GM04504 (cell line): ENCODE measurements around the gene OR10A7.
"Not testable (repeated sequence)": the region's sequence is repeated elsewhere in the genome, so short reads cannot be mapped to it uniquely, and the experiment has no call there.

ENCODE experiments used
- DNase-seq: peaks from one replicate; pipeline ENCODE4 v3.0.0-alpha.2; 2012; ENCODE audit warnings: low read depth

Gene OR10A7, protein sequence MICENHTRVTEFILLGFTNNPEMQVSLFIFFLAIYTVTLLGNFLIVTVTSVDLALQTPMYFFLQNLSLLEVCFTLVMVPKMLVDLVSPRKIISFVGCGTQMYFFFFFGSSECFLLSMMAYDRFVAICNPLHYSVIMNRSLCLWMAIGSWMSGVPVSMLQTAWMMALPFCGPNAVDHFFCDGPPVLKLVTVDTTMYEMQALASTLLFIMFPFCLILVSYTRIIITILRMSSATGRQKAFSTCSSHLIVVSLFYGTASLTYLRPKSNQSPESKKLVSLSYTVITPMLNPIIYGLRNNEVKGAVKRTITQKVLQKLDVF

DNA sequence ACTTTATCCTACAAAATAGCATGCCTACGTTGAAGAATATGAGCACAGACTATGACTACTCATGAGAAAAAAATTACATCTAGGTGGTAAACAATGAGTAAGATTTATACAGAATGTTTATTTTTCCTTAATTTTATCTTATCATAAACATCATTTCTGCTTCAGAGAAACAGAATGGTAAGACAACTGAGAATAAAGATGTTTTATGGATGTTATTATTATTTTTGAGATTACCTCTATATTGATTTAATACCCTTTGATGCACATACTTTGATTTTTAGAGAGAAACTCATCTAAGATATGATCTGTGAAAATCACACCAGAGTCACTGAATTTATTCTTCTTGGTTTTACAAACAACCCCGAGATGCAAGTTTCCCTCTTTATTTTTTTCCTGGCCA is at the start of gene OR10A7:
Gene OR10A7 (plus strand): TSS at position 301 of the 400 bp plus-strand sequence. CDS start 0 bp downstream, at position 301.
- DNase-seq, result no peak

DNA sequence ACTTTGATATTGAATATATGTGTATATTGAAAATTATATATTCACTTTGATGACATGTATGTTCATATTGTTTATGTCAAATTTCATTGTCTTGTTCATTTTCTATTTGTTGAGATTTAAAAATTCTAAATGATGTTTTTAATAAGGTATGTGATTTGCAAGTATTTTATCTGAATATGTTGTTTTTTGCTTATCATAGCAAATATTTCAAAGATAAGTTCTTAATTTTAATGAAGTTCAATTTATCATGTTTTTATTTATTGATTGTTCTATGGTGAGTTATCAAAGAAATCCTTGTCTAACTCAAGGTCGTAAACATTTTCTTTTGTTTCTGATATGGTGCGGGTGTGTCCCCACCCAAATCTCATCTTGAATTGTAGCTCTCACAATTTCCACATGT is 49.4 kb upstream of the OR10A7 start:
- DNase-seq, result no peak

DNA sequence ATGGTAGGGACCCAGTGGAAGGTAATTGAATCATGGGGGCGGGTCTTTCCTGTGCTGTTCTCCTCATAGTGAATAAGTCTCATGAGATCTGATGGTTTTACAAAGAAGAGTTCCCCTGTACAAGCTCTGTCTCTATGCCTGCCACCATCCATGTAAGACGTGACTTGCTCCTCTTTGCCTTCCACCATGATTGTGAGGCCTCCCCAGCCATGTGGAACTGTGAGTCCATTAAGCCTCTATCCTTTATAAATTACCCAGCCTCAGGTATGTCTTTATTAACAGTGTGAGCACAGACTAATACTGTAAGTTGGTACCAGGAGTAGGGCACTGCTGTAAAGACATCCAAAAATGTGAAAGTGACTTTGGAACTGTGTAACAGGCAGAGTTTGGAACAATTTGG is 49.0 kb upstream of the OR10A7 start:
- DNase-seq, result not testable (repeated sequence)

DNA sequence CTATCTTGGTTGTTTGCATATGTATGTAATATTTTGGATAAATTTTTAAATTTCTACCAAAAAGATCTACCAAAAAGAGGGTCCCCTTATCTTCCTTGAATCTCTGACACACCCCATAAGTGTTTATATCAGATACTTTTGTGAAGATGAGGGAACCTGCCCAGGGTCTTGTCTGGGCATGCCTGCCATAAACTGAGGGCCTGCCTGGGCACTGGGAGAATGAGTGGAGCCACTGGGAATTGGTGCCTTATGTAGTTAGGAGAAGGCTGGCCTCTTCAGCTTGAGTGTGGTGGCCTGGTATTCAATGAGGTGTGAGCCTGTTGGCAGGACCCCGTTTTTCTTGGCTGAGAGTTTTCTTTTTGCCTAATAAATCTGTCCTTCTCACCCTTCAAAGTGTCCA is 48.1 kb upstream of the OR10A7 start:
- DNase-seq, result no peak

DNA sequence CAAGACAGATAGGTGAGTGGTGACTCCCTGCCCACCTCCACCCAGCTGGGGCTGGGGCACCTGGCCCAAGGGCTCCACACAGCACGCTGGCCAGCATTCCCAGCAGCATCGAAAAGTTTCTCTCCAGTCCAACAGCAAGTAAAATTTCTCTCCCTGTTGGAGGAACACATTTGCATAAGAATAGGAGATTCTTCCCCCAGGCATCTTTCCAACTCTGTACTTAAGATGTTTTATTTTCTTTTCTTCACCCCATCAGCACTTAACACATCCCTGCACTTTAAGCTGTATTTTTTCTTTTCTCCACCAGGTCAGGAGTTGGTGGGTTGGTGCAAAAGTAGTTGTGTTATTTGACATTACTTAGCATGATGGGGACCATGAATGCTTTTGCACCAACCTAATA is 47.4 kb upstream of the OR10A7 start:
- no peak for DNase-seq

DNA sequence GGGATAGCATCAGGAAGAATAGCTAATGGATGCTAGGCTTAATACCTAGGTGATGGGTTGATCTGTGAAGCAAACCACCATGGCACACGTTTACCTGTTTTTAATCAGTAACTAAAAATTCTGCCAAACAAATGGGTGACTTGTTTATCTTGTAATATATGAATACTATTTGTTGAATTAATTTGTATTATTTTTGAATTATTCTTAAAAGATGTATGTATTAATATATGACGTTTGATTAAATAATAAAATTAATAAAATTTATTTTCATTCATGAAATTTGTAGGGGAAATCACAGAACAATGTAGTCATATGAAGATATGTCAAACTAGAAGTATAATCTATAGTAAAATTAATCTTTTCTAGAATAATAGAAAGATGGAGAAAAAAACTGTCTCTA is 32.3 kb upstream of the OR10A7 start:
- no peak for DNase-seq

DNA sequence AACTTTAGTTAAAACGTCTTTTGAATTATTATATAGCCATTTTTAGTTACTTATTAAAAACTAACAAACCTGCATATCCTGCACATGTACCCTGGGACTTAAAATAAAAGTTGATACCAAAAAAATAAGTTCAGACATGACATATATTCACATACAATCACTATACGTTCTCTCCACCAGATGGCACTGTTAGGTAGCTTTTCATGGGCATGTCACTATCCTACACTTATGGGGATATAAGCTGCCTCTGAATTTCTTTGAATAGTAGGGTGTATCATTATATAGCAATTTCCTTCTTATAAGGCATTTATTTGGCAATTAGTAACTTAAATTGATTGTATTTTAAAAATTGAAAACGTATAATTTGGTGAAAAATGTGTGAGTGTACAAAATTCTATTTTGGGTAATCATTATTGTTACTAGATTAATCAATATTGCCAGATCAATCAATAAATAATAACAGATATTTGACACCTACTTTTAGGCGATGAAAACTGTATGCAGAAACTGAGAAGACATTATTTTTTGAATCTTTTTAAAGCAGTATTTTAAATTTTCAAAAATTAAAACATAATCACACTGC is 31.8 kb upstream of the OR10A7 start:
- peak; percentile 43 for DNase-seq

DNA sequence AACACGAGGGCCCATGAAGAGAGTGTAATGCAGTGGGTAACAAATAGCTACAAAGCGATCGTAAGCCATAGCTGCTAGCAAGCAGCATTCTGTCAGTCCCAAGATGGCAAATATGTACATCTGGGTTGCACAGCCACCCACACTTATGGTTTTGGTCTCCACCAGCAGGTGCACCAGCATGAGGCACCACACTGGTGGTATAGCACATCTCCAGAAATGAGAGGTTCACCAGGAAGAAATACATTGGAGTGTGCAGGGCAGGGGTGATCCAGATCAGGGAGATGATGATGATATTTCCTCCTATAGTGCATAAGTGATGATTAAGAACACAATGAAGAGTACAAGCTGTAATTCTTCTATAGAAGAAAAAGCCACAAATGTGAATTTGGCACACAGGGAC is 26.4 kb upstream of the OR10A7 start:
- no peak for DNase-seq

DNA sequence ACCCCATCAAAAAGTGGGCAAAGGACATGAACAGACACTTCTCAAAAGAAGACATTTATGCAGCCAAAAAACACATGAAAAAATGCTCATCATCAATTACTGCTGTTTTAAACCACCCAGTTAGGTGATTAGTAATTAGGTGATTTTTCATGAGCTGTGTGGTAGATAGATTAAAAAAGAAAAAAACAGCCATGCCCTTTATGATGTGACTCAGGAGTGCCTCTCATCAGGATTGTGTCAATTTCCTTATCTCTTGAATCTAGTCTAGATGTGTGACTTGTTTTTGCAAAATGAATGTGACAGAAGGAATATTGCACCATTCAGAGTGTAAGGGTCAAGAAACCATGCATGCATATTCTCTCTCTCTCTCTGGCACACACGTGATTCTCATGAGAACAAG is 5.7 kb downstream of the OR10A7 start:
- DNase-seq, result no peak

DNA sequence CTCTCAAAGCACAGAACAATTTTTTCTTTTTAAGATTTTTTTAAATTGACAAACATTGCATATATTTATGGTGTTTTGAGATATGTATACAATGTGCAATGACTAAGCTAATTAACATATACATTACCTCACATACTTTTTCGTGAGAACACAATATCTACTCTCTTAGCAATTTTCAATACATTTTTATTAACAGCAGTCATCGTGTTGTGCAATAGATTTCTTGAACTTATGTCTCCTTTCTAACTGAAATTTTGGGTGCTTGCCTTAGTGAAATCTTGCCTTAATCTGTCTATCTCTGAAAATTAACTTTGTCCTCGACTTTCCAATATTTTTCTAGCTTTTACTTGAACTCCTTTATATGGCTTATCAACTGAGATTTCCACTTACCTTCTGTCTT is 6.8 kb downstream of the OR10A7 start:
- DNase-seq, result no peak

DNA sequence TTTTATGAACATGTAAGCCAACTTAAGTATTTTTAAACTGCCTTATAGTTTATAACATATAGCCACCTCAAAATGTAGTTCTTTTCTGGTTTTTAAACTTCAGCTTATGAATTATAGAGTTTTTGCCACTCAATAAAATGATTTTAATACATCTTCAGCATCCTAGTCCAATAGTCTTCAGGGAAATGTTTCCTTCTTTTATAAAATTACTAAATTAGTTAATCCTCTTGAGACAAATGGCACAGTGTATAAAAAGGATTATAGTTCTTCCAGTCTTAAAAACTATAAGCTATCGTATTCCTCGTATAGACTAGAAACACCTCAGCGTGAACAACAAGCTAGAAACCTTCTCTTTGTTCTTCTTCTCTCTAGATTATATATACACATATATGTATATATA is 23.5 kb downstream of the OR10A7 start, which contains the start of gene OR6C74:
Gene OR6C74 (plus strand): TSS at position 301 of the 400 bp plus-strand sequence. CDS start 2,679 bp downstream, outside the sequence.
- DNase-seq, result no peak

DNA sequence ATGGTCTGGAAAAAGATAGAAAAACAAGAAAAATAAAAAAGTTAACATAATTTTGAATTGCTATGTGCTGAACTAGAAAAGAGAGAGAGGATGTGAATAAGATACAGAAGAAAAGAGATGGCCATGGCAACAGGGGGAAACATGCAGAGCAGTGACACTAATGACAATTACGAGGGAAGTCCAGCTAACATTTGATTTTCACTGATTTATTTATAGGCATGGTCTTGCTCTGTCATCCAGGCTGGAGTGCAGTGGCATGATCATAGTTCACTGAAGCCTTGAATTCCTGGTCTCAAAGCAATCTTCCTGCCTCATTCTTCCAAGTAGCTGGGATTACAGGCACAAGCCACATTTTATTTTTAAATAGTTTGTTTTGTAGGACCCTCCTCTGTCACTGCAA is 25.3 kb downstream of the OR10A7 start:
- DNase-seq, result no peak

DNA sequence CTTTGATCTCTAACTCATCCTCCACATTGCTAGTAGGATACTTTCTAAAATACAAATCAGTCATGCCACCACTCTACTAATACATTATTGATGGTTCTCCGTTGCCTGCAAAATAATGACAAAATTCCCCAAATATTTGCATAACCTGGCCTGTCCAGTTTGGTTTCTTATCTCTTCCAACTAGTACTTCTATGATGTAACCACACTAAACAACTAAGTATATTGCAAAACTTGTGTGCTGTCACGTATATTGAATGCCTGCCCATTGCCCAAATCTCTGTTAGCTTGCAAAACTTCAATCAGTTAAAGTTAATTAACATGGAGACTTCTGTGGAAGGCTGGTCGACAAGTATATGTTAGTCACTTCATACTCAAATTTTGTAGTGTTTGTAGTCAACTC is 30.1 kb downstream of the OR10A7 start:
- DNase-seq, result no peak

DNA sequence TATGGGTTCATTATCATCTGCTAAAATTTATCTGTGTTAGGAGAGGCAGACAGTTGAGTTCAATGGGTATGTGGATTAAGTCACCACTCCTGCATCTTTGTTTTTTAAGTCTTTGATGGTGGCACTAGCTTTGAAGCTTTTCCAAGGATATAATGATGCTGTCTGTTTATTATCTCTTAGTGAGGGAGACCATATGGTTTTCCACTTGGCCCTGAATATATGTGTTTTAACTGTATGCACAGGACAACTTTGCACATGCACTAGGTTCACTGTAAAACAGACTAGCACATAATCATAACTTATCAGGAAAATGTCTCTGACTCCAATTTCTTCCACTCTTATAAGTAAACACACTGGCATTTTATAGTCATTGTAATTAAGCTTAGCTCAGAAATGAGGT is 32.5 kb downstream of the OR10A7 start:
- no peak for DNase-seq

DNA sequence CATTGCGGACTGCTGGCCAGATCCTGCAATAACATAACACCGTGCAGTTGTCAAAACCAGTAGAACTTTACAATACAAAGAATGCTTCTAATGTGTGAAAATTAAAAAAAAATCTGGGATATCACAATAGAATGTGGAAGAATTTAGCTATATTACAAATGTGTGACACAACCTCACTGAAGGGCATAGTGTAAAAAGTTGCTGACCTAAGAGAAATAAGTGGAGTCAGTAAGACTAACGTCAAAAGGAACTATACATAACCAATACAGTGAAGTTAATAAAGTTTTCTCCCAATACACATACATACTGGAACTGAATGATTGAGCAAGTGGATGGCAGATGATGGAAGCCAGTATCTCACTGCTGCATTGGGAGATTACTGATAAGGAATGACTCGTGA is 36.0 kb downstream of the OR10A7 start:
- DNase-seq, result no peak

DNA sequence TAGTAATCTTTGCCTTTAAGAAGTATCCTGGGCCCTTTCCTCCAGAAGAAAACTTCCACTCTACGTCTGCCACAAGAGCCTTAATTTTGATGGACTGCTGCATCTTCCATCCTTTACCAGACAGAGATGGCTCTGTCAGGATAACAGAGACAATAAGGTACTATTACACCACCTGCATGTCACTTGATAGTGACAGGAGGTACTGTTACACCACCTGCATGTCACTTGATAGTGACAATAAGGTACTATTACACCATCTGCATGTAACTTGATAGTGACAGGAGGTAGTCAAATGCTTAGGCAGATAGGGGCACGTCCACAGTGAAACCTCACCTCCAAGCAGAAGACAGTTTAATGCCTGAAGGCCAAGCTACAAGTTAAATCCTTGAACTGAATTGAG is 37.5 kb downstream of the OR10A7 start:
- no peak for DNase-seq
